Measurements from ENCODE around the gene STAT6. TPM values are rescaled to one million over a fixed set of nuclear protein-coding genes. Genes with fewer than 3 reads are reported as not detected.

Gene STAT6
- total RNA-seq, 1 experiment from 2014 or later: 44.4 TPM

DNA sequence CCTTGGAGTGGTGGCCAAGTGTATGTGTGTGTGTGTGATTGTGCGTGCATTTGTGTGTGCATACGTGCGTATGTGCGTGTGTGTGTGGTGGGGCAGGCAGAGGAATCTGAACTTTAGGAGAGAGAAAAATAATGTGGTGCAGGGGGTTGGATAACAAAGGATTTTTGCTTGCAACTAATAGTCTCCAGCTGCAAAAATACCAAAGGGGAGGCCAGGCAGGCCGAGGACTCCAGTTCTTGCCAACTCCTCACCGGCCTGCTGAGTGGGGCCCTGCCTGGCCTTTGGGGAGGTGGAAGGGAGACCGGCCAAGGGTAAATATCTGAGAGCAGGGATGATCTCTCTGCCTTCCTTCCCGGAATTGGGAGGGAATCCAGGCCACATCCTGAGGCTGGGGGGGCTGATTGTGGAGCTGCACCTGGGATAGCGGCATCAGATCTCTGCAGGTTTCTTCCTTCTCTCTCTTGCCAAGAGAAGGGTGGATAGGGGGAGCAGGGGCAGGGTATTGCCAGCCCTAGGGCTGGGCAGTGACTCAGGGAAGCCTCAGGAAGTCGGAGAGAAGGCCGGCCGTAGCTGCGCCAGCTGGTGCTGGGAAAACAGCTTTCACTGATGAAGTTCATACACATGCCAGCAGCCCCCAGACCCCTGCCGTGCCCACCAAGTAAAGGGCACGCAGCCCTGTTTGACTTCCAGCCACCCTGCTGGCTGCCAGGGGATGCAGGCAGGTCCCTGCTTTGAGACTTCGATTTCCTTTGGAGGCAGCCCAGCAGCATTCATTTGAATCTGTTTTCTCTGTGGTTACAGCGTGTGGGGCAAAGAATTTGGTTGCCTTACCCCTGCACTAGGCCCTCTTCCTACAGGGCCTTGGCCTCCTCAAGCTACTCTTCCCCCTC, 40.8 kb upstream of the STAT6 start:
- Histone ChIP-seq H3K27ac (ENCODE audit: insufficient read length, low read depth, low read length) (no peak overlapping the region), H3K4me1 (ENCODE audit: insufficient read depth, low read length) (no peaks in the 10 kb centered on the region), H3K4me2 (ENCODE audit: insufficient read depth, insufficient read length, low read length) (no peak overlapping the region), H3K56ac (ENCODE audit: insufficient read length, low read depth, low read length) (no peak overlapping the region), H4K5ac (ENCODE audit: insufficient read length, low read depth, low read length) (no peak overlapping the region), H4K91ac (ENCODE audit: insufficient read length, low read depth, low read length) (no peak overlapping the region), H2BK120ac (ENCODE audit: low read depth, low read length, poor library complexity, severe bottlenecking) (no peak overlapping the region), H2AFZ (ENCODE audit: low read length) (no peak overlapping the region), H3K9ac (ENCODE audit: extremely low read depth, insufficient read length, low read length) (no peak overlapping the region), H2BK12ac (ENCODE audit: insufficient read length, low read depth, low read length) (no peak overlapping the region), H3K23me2 (ENCODE audit: insufficient read length, low read depth, low read length, poor library complexity, severe bottlenecking) (no peaks in the 10 kb centered on the region), H3K79me2 (ENCODE audit: insufficient read depth, low read length) (no peaks in the 10 kb centered on the region), H2AK5ac (ENCODE audit: insufficient read length, low read length) (no peak overlapping the region), H3K23ac (ENCODE audit: insufficient read length, low read depth, low read length) (no peak overlapping the region), H3K9me3 (ENCODE audit: control insufficient read depth, low read depth, low read length) (no peaks in the 10 kb centered on the region), H3K79me1 (ENCODE audit: insufficient read depth, low read depth, low read length, poor library complexity, severe bottlenecking) (no peaks in the 10 kb centered on the region), H3K14ac (ENCODE audit: insufficient read depth, low read length) (no peak overlapping the region; the same call in 1 of the 2 replicates), H2BK5ac (ENCODE audit: insufficient read length, low read length) (no peak overlapping the region), H3K18ac (ENCODE audit: insufficient read length, low read depth, low read length) (no peak overlapping the region), H3K27me3 (ENCODE audit: insufficient read depth, low read length) (no peaks in the 10 kb centered on the region), H2BK20ac (ENCODE audit: low read depth, low read length, poor library complexity, severe bottlenecking) (no peak overlapping the region), H4K8ac (replicated peaks; ENCODE audit: insufficient read length, low read depth, low read length) (no peak overlapping the region), H4K20me1 (ENCODE audit: control insufficient read depth, insufficient read depth, insufficient read length) (no peaks in the 10 kb centered on the region), H2BK15ac (ENCODE audit: low read depth, low read length) (no peak overlapping the region), H3K4ac (ENCODE audit: low read depth, low read length) (no peak overlapping the region), H3T11ph (ENCODE audit: low read length) (no peak overlapping the region)
- Mint-ChIP-seq H3K4me3 (peak overlapping the region in 1 of 2 experiments; percentile 5; a peak in 1 of 5 replicates), H3K4me1 (peaks cover 28 to 34% of the 10 kb centered on the region in 2 experiments), H3K27ac (peak overlapping the region; percentile 36 to 89 (median 42); a peak in 6 of 7 replicates), H3K27me3 (ENCODE audit: low read depth) (no peaks in the 10 kb centered on the region), H3K36me3 (ENCODE audit: insufficient read depth in 1 of 3, low read depth in 3 of 3) (peaks cover 37 to 88% (median 71%) of the 10 kb centered on the region in 3 experiments; a peak in 6 of 7 replicates), H3K9me3 (no peaks in the 10 kb centered on the region)
- TF ChIP-seq, protein P1, sequence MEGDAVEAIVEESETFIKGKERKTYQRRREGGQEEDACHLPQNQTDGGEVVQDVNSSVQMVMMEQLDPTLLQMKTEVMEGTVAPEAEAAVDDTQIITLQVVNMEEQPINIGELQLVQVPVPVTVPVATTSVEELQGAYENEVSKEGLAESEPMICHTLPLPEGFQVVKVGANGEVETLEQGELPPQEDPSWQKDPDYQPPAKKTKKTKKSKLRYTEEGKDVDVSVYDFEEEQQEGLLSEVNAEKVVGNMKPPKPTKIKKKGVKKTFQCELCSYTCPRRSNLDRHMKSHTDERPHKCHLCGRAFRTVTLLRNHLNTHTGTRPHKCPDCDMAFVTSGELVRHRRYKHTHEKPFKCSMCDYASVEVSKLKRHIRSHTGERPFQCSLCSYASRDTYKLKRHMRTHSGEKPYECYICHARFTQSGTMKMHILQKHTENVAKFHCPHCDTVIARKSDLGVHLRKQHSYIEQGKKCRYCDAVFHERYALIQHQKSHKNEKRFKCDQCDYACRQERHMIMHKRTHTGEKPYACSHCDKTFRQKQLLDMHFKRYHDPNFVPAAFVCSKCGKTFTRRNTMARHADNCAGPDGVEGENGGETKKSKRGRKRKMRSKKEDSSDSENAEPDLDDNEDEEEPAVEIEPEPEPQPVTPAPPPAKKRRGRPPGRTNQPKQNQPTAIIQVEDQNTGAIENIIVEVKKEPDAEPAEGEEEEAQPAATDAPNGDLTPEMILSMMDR (conservative IDR thresholded peaks at IDR 0.05): no peak
- no peak for DNase-seq
- no CpG with 5 or more reads among the region's 17 CpGs for WGBS (ENCODE audit: extremely low coverage, insufficient read length, low lambda C conversion rate)
